Epithelial cell of esophagus (primary cell): ENCODE data around the gene SMIM20.

Source experiments
- DNase-seq: peaks from one replicate; pipeline ENCODE4 v3.0.0; 2010; ENCODE audit warnings: low read depth
- H3K4me3 ChIP-seq: 2 replicates; pipeline ENCODE4 v1.5.1; 2011; ENCODE audit warnings: mild to moderate bottlenecking, low read length, control low read depth
- CTCF ChIP-seq: IDR thresholded peaks from 2 replicates; pipeline ENCODE4 v1.5.1; 2011; ENCODE audit warnings: low read depth, mild to moderate bottlenecking, low read length, control low read depth, inconsistent platforms; ENCODE audit not compliant: insufficient read depth; ENCODE audit errors: missing control alignments

Gene SMIM20

GRCh38 chr4:25916870-25917269, 2.9 kb downstream of the SMIM20 start:
- DNase-seq, result no peak
- H3K4me3 ChIP-seq, result no peak overlapping the region
- TF ChIP-seq CTCF, result no peak

- no peak for TF ChIP-seq CTCF
- H3K4me3 ChIP-seq, result no peak overlapping the region
- DNase-seq, result no peak
These were observed 5.7 kb downstream of the SMIM20 start for GRCh38 chr4:25919676-25920075.

- no peak overlapping the region for H3K4me3 ChIP-seq
- no peak for TF ChIP-seq CTCF
- DNase-seq, result no peak
These were observed 7.9 kb downstream of the SMIM20 start for GRCh38 chr4:25921922-25922321.

GRCh38 chr4:25922812-25923369, 8.9 kb downstream of the SMIM20 start:
- no peak for DNase-seq
- no peak for TF ChIP-seq CTCF
- H3K4me3 ChIP-seq, result no peak overlapping the region

GRCh38 chr4:25923745-25924144, 9.7 kb downstream of the SMIM20 start:
- no peak for DNase-seq
- no peak overlapping the region for H3K4me3 ChIP-seq
- no peak for TF ChIP-seq CTCF

- DNase-seq, result peak; percentile 49
- no peak overlapping the region for H3K4me3 ChIP-seq
- TF ChIP-seq CTCF, result peak; percentile 61
These were observed 11.6 kb downstream of the SMIM20 start for GRCh38 chr4:25925486-25926201.

GRCh38 chr4:25926462-25926861, 12.4 kb downstream of the SMIM20 start:
- no peak for TF ChIP-seq CTCF
- no peak for DNase-seq
- no peak overlapping the region for H3K4me3 ChIP-seq
